ACC112 (cell line): Measurements from ENCODE around the gene NUTF2.
A peak's percentile ranks its signal among the peaks of the same experiment; 100 is the strongest.
"Not testable (repeated sequence)": the region's sequence is repeated elsewhere in the genome, so short reads cannot be mapped to it uniquely, and the experiment has no call there.

Experiments used
- H2AFZ ChIP-seq: fragments of 200-600 bp; sonication (generic); one replicate; pipeline ENCODE4 v1.6.0; 2017; ENCODE audit warnings: antibody characterized with exemption, low read length; ENCODE audit not compliant: unreplicated experiment
- H3K27ac ChIP-seq: fragments of 200-600 bp; sonication (generic); 2 replicates; pipeline ENCODE4 v1.5.1; 2014; ENCODE audit warnings: low read depth, mild to moderate bottlenecking, antibody characterized with exemption, low read length, moderate library complexity
- H3K27me3 ChIP-seq: fragments of 200-600 bp; sonication (generic); 2 replicates; pipeline ENCODE4 v1.6.1; 2014; ENCODE audit warnings: mild to moderate bottlenecking, antibody characterized with exemption, low read length, moderate library complexity, mixed read lengths; ENCODE audit not compliant: insufficient read depth
- H3K36me3 ChIP-seq: fragments of 200-600 bp; sonication (generic); 2 replicates; pipeline ENCODE4 v1.6.1; 2016; ENCODE audit warnings: mild to moderate bottlenecking, antibody characterized with exemption, low read length, moderate library complexity, mixed read lengths; ENCODE audit not compliant: insufficient read depth
- H3K4me1 ChIP-seq: fragments of 200-600 bp; sonication (generic); one replicate; pipeline ENCODE4 v1.6.1; 2016; ENCODE audit warnings: low read length, mixed read lengths; ENCODE audit not compliant: insufficient read depth, unreplicated experiment, control insufficient read depth
- H3K4me3 ChIP-seq: fragments of 200-600 bp; sonication (generic); 2 replicates; pipeline ENCODE4 v1.5.1; 2014; ENCODE audit warnings: mild to moderate bottlenecking, low read depth, low read length
- H3K79me2 ChIP-seq: fragments of 200-600 bp; sonication (generic); one replicate; pipeline ENCODE4 v1.6.0; 2016; ENCODE audit warnings: low read length; ENCODE audit not compliant: control insufficient read depth, unreplicated experiment, insufficient read depth

Gene NUTF2

DNA sequence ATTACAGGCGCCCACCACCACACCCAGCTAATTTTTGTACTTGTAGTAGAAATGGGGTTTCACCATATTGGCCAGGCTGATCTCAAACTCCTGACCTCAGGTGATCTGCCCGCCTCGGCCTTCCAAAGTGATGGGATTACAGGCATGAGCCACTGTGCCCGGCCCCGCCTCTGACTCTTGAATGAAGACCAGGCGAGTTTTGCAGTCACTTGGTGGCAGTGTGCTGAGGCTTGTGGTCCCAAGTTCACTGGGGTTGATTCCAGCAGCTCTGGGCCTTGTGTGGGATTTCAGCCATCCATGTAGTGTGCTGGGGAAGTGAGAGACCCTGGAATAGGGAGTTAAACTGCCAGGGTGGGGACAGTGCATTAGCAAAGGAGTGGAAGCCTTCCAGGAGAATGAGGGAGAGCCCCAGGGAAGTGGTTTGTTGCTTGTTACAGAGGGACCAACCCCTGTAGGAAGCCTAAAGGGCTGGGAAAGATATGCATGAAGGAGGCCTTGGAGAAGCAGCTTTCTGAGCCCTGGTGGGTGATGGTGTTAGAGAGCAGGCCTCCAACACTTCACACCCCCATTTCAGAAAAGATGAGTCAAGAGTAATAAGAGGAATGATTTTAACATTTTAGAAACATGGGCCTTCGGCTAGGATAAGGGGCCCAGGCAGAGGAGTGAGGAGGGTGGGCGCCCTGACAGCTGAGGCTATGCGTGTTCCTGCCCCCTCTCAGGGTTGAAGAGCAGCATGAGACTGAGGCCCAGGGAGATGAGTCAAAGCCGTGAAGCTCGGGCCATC, 60.9 kb downstream of the NUTF2 start:
- Histone ChIP-seq H2AFZ (no peak overlapping the region), H3K79me2 (peaks cover 2% of the 10 kb centered on the region), H3K27ac (no peak overlapping the region), H3K4me1 (no peaks in the 10 kb centered on the region), H3K4me3 (no peak overlapping the region), H3K36me3 (peaks cover 10% of the 10 kb centered on the region; the same call in 1 of the 2 replicates), H3K27me3 (no peaks in the 10 kb centered on the region)

GRCh38 chr16:67909056-67909742, 62.5 kb downstream of the NUTF2 start:
- H3K27ac ChIP-seq, result no peak overlapping the region
- no peaks in the 10 kb centered on the region for H3K4me1 ChIP-seq
- H2AFZ ChIP-seq, result no peak overlapping the region
- H3K36me3 ChIP-seq, result 0 out of 2 replicates have a peak, but pooled peaks cover 5% of the 10 kb centered on the region
- no peaks in the 10 kb centered on the region for H3K79me2 ChIP-seq
- H3K27me3 ChIP-seq, result no peaks in the 10 kb centered on the region
- no peak overlapping the region for H3K4me3 ChIP-seq

- H3K4me3 ChIP-seq, result no peak overlapping the region
- 0 out of 2 replicates have a peak, but pooled peaks cover 5% of the 10 kb centered on the region for H3K36me3 ChIP-seq
- no peaks in the 10 kb centered on the region for H3K79me2 ChIP-seq
- H3K27ac ChIP-seq, result no peak overlapping the region
- no peaks in the 10 kb centered on the region for H3K27me3 ChIP-seq
- H2AFZ ChIP-seq, result no peak overlapping the region
- H3K4me1 ChIP-seq, result no peaks in the 10 kb centered on the region
Measured at GRCh38 chr16:67910158-67910557, 63.4 kb downstream of the NUTF2 start.

- Histone ChIP-seq H3K79me2 (peaks cover 13% of the 10 kb centered on the region), H3K27ac (no peak overlapping the region), H3K4me1 (peaks cover 28% of the 10 kb centered on the region), H3K36me3 (no peaks in the 10 kb centered on the region), H2AFZ (no peak overlapping the region), H3K27me3 (no peaks in the 10 kb centered on the region), H3K4me3 (no peak overlapping the region)
Measured at GRCh38 chr16:67914758-67915495, 68.2 kb downstream of the NUTF2 start.

DNA sequence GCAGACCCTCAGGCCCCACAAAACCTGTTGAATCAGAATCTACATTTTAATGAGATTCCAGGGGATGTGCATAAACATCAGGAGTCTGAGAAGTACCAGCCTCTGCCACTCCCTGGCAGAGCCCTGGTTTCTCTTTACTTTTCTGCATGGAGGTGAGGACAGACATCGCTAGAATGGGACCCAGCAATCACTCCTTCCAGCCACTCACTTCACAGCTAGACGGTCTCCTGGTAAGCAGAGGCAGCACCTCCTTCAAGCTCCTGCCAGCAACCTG, 68.7 kb downstream of the NUTF2 start:
- H2AFZ ChIP-seq, H3K36me3 ChIP-seq, H3K27ac ChIP-seq, H3K27me3 ChIP-seq, H3K4me3 ChIP-seq: not testable (repeated sequence)
- Histone ChIP-seq H3K4me1 (peaks cover 28% of the 10 kb centered on the region), H3K79me2 (peaks cover 13% of the 10 kb centered on the region)

GRCh38 chr16:67915831-67916723, 69.3 kb downstream of the NUTF2 start:
- H3K4me3 ChIP-seq, result no peak overlapping the region

DNA sequence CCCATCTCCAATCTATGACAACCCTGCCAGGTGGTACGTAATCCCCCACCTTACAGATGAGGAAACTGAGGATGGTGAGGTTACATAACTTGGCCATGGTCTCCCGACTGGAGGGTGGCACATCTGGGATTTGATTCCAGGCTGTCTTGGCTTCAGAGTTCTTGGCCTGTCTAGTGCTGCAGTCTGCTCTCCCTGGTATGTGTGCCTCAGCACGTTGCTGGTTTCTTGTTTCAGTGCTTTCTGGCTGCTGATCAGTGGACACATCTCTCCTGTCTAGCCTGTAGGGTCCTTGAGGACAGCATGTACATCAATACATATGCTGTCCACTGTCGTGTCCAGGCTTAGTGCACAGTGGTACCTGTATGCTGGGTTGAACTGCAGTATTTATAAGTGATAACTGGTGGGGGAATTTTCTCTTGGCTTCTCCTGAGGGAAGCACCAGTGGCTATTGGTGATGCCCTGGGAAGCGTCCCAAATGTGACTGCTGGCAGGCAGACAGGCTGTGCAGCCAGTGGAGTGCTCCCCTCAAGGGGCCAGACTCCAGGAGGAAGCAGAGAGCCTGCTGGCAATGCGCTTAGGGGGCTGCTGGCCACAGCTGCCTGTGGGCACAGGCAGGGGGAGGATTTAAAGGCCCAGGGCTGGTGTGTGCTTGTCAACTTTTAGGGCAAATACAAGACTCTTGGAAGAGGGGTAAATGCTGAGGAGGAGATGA, 70.6 kb downstream of the NUTF2 start:
- Histone ChIP-seq H3K79me2 (peaks cover 13% of the 10 kb centered on the region), H3K27me3 (no peaks in the 10 kb centered on the region), H3K4me1 (peaks cover 28% of the 10 kb centered on the region), H3K4me3 (no peak overlapping the region), H3K36me3 (no peaks in the 10 kb centered on the region), H3K27ac (peak overlapping the region; percentile 65), H2AFZ (no peak overlapping the region)

More at GRCh38 chr16:67915831-67916723, 69.3 kb downstream of the NUTF2 start:
- Histone ChIP-seq H3K4me1 (peaks cover 28% of the 10 kb centered on the region), H3K27me3 (no peaks in the 10 kb centered on the region), H3K27ac (0 out of 2 replicates have a peak overlapping the region, but pooled peaks have one; percentile 65), H3K79me2 (peaks cover 13% of the 10 kb centered on the region), H2AFZ (no peak overlapping the region), H3K36me3 (no peaks in the 10 kb centered on the region)

DNA sequence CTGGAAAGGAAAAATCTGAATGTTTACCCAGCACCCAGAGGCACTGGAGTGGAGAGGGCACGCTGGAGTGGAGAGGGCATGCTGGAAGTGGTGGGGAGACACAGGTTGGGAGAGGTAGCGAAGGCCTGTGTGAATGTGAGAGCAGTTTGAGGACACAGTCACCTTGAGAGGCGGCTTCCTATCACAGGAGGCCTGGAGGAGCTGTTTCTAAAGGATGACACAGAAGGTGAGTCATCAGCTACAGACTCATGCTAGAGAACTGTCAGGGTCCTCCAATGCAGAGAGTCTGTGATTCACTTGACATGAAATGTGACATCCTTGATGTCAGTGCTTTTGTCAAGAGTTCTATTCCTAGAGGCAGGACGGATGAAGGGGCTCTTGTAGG, 71.1 kb downstream of the NUTF2 start:
- H3K79me2 ChIP-seq, result peaks cover 13% of the 10 kb centered on the region
- H3K27ac ChIP-seq, result peak overlapping the region; percentile 65
- no peak overlapping the region for H3K4me3 ChIP-seq
- H3K36me3 ChIP-seq, result no peaks in the 10 kb centered on the region
- no peak overlapping the region for H2AFZ ChIP-seq
- no peaks in the 10 kb centered on the region for H3K27me3 ChIP-seq
- H3K4me1 ChIP-seq, result peaks cover 28% of the 10 kb centered on the region

GRCh38 chr16:67919622-67920221, 73.0 kb downstream of the NUTF2 start:
- Histone ChIP-seq H3K4me1 (peaks cover 28% of the 10 kb centered on the region), H3K4me3 (no peak overlapping the region), H3K27ac (no peak overlapping the region), H3K36me3 (no peaks in the 10 kb centered on the region), H2AFZ (no peak overlapping the region), H3K79me2 (peaks cover 13% of the 10 kb centered on the region), H3K27me3 (no peaks in the 10 kb centered on the region)
